Activated T-helper 2 cell treated with anti-CD3 and anti-CD28 coated beads, Interferon-gamma antibody, Interleukin-2, Interleukin-4, amounts not matched to agents 10 μg/mL and 5 μg/mL and 100 μg/mL, durations not matched to agents 14 hours and 24 hours and 36 hours (primary cell): ENCODE data around the gene PSMA8. TPM values are rescaled to one million over a fixed set of nuclear protein-coding genes. Genes with fewer than 3 reads are reported as not detected.
"Not testable (repeated sequence)": the region's sequence is repeated elsewhere in the genome, so short reads cannot be mapped to it uniquely, and the experiment has no call there.

Experiments
- DNase-seq: peaks from one replicate; pipeline ENCODE4 v3.0.0; 2021; ENCODE audit warnings: low spot score
- H3K27ac Mint-ChIP-seq: one replicate; pipeline ENCODE4 v1.8.0; 2021; ENCODE audit warnings: mixed read lengths
- H3K27me3 Mint-ChIP-seq: one replicate; pipeline ENCODE4 v1.8.0; 2021; ENCODE audit warnings: low read depth, mixed read lengths
- H3K36me3 Mint-ChIP-seq: one replicate; pipeline ENCODE4 v1.8.0; 2021; ENCODE audit warnings: low read depth, mixed read lengths
- H3K4me1 Mint-ChIP-seq: one replicate; pipeline ENCODE4 v1.8.0; 2021; ENCODE audit warnings: low read depth, mixed read lengths
- H3K4me3 Mint-ChIP-seq: one replicate; pipeline ENCODE4 v1.8.0; 2021; ENCODE audit warnings: low read depth, mild to moderate bottlenecking, moderate library complexity, mixed read lengths
- H3K9me3 Mint-ChIP-seq: one replicate; pipeline ENCODE4 v1.8.0; 2021; ENCODE audit warnings: mixed read lengths
- intact Hi-C: fragments of 100-400 bp; cut with micrococcal nuclease; formaldehyde crosslinking; loops from one replicate; pipeline ENCODE4 v1.15.1; 2023
- total RNA-seq: library from RNA; stranded (reverse); gene quantifications from 2 replicates; pipeline ENCODE4 v1.2.3, GENCODE V29; 2022

Gene PSMA8
- total RNA-seq, 1 donor from 2014 or later, result 1.4 TPM

- peaks cover 6% of the 10 kb centered on the region for H3K36me3 Mint-ChIP-seq
- H3K4me3 Mint-ChIP-seq, result peak within 1 kb of the TSS; percentile 94
- peaks cover 25% of the 10 kb centered on the region for H3K4me1 Mint-ChIP-seq
- no peaks in the 10 kb centered on the region for H3K9me3 Mint-ChIP-seq
- H3K27me3 Mint-ChIP-seq, result peaks cover 7% of the 10 kb centered on the region
- intact Hi-C loops, result loop anchor here (1.0 to 10.0 kb wide), 2 partner anchors 11 to 1148 kb away; no protein-coding TSS in a partner anchor
- peak; percentile 91 for DNase-seq
- H3K27ac Mint-ChIP-seq, result peak within 1 kb of the TSS; percentile 95
These were observed 92.8 kb downstream of the PSMA8 start, which contains the start of gene TAF4B for GRCh38 chr18:26226229-26227050. TSS of gene TAF4B (plus strand) at chr18:26226445. CDS start at chr18:26226934, 489 bp downstream.

DNA sequence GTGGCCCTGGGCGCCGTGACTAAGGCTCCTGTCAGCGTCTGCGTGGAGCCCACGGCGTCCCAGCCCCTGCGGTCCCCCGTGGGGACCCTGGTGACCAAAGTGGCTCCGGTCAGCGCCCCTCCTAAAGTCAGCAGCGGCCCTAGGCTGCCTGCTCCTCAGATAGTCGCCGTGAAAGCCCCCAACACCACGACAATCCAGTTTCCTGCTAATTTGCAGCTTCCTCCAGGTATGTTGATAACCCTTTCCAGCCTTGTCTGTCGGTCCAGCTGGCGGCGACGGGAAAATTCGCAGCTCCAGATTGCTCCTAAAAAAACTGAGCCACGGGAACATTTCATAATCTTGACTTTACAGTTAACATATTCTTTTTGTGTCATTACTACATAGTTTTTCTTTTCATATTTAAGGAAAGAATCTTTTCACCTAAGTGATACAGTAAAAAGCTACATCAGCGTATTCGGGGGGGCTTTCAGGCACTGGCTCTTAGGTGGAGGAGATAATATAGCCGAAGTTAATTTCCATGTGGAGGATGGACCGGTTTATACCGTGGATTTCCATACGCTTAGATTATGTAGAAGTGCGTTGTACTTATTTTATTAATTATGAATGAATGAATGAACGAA, 93.5 kb downstream of the PSMA8 start:
- Mint-ChIP-seq H3K27me3 (peaks cover 3% of the 10 kb centered on the region), H3K27ac (peak overlapping the region; percentile 90), H3K9me3 (no peaks in the 10 kb centered on the region), H3K4me1 (peaks cover 25% of the 10 kb centered on the region), H3K36me3 (peaks cover 12% of the 10 kb centered on the region), H3K4me3 (peak overlapping the region; percentile 94)
- no peak for DNase-seq
- intact Hi-C loops, result loop anchor here (1.0 to 10.0 kb wide), 2 partner anchors 12 to 1148 kb away; no protein-coding TSS in a partner anchor

DNA sequence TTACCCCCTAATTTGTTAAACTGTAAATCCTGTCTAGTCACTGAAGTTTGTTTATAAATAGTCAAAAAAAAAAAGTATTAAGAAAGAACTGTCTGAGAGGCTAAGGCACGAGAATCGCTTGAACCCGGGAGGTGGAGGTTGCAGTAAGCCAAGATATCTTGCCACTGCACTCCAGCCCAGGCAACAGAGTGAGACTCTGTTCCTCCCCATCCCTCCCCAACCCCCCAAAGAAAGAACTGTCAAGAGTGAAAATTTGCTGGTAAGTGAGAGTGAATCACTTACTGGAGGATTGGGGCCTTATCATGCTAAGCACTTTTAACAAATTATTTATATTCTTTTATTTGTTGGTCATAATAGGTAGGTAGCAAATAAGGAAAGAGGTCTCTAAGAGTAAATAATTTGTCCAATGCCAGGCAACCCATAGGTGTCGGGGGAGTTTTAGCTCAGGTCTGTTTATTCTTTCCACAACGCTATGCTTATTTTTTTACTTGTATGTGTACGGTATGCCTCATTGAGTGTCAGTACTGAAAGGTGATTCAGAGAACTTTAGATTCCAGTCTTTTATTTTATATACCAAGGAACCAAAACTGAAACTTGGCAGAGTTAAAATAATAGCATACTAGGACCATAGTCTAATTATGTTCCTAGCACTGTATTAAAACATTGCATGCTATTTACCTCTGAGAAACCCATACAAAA, 95.0 kb downstream of the PSMA8 start:
- Mint-ChIP-seq H3K27me3 (peaks cover 3% of the 10 kb centered on the region), H3K4me1 (peaks cover 32% of the 10 kb centered on the region), H3K36me3 (peaks cover 14% of the 10 kb centered on the region), H3K4me3 (peak overlapping the region; percentile 94), H3K9me3 (no peaks in the 10 kb centered on the region), H3K27ac (no peak overlapping the region)
- DNase-seq, result no peak
- intact Hi-C loops, result loop anchor here (10.0 kb wide), 1 partner anchor 1146 kb away; no protein-coding TSS in a partner anchor

- intact Hi-C loops, result no loop called here
- H3K4me1 Mint-ChIP-seq, result peaks cover 34% of the 10 kb centered on the region
- H3K9me3 Mint-ChIP-seq, result no peaks in the 10 kb centered on the region
- peaks cover 14% of the 10 kb centered on the region for H3K36me3 Mint-ChIP-seq
- H3K4me3 Mint-ChIP-seq, result no peak overlapping the region
- DNase-seq, result no peak
- H3K27me3 Mint-ChIP-seq, result no peaks in the 10 kb centered on the region
- H3K27ac Mint-ChIP-seq, result no peak overlapping the region
These were observed 96.8 kb downstream of the PSMA8 start for GRCh38 chr18:26230497-26230896.

GRCh38 chr18:26233208-26233607, 99.5 kb downstream of the PSMA8 start:
- intact Hi-C loops, result no loop called here
- H3K4me1 Mint-ChIP-seq, result peaks cover 24% of the 10 kb centered on the region
- no peak overlapping the region for H3K27ac Mint-ChIP-seq
- H3K27me3 Mint-ChIP-seq, result no peaks in the 10 kb centered on the region
- H3K9me3 Mint-ChIP-seq, result no peaks in the 10 kb centered on the region
- peaks cover 22% of the 10 kb centered on the region for H3K36me3 Mint-ChIP-seq
- no peak overlapping the region for H3K4me3 Mint-ChIP-seq
- no peak for DNase-seq

DNA sequence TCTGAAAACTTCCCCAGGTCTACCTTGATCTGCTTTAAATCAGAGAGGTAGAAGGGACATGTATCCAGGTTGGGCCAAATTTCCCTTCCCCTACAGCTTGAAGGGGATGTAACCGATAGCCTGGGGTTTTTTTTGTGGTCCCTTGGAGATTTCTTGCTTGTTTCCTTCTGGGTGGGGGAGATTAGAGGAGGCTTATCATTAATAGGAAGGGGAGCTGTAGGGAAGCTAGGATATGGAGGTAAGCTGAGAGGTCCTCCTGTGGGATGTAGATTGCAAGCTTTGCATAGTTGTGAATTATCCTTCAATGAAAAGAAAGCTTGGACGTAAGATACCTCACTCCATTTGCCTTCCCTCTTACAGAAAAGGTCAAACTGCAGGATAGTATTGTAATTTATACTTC, 103.7 kb downstream of the PSMA8 start:
- intact Hi-C loops, DNase-seq, H3K27ac Mint-ChIP-seq, H3K4me3 Mint-ChIP-seq, H3K27me3 Mint-ChIP-seq: not testable (repeated sequence)
- peaks cover 15% of the 10 kb centered on the region for H3K9me3 Mint-ChIP-seq
- peaks cover 12% of the 10 kb centered on the region for H3K4me1 Mint-ChIP-seq
- H3K36me3 Mint-ChIP-seq, result peaks cover 25% of the 10 kb centered on the region

- not testable (repeated sequence) for DNase-seq, H3K4me3 Mint-ChIP-seq
- H3K9me3 Mint-ChIP-seq, result peaks cover 29% of the 10 kb centered on the region
These were observed 105.0 kb downstream of the PSMA8 start for GRCh38 chr18:26238718-26239117.

DNA sequence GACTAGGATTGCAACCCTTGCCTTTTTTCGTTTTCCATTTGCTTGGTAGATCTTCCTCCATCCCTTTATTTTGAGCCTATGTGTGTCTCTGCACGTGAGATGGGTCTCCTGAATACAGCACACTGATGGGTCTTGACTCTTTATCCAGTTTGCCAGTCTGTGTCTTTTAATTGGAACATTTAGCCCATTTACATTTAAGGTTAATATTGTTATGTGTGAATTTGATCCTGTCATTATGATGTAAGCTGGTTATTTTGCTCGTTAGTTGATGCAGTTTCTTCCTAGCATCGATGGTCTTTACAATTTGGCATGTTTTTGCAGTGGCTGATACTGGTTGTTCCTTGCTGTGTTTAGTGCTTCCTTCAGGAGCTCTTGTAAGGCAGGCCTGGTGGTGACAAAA, 108.7 kb downstream of the PSMA8 start:
- H3K27ac Mint-ChIP-seq, H3K4me1 Mint-ChIP-seq, H3K27me3 Mint-ChIP-seq, intact Hi-C loops, DNase-seq, H3K4me3 Mint-ChIP-seq: not testable (repeated sequence)
- Mint-ChIP-seq H3K36me3 (peaks cover 42% of the 10 kb centered on the region), H3K9me3 (peaks cover 44% of the 10 kb centered on the region)

More at GRCh38 chr18:26238718-26239117, 105.0 kb downstream of the PSMA8 start:
- intact Hi-C loops, H3K27ac Mint-ChIP-seq, H3K27me3 Mint-ChIP-seq, H3K4me1 Mint-ChIP-seq: not testable (repeated sequence)
- peaks cover 36% of the 10 kb centered on the region for H3K36me3 Mint-ChIP-seq

Other genes starting within 250 kb of the PSMA8 start
- 75.2 TPM in 2 replicates for gene SS18, start 43.3 kb upstream of the PSMA8 start, total RNA-seq
- gene TAF4B, start 92.6 kb downstream of the PSMA8 start, total RNA-seq, result 14.9 and 16.1 TPM in 2 replicates